Panc1 (cell line): ENCODE measurements around the gene RASD1.
"Not testable (repeated sequence)": the region's sequence is repeated elsewhere in the genome, so short reads cannot be mapped to it uniquely, and the experiment has no call there.

Source experiments
- POLR2AphosphoS5 ChIP-seq: IDR thresholded peaks from 2 replicates; pipeline ENCODE4 v1.6.1; 2012; ENCODE audit warnings: mild to moderate bottlenecking, low read depth, low read length, moderate library complexity
- SIN3A ChIP-seq: IDR thresholded peaks from 2 replicates; pipeline ENCODE4 v1.6.1; 2012; ENCODE audit warnings: low read depth, mild to moderate bottlenecking, low read length, moderate library complexity, borderline replicate concordance; ENCODE audit not compliant: insufficient read depth
- TCF7L2 ChIP-seq: IDR thresholded peaks from 2 replicates; pipeline ENCODE4 v1.6.1; 2011; ENCODE audit warnings: mild to moderate bottlenecking, low read depth, low read length, inconsistent platforms
- TF ChIP-seq, protein P1 (sequence below): fragments of 450-650 bp; IDR thresholded peaks from 2 replicates; pipeline ENCODE4 v1.5.1; 2017; ENCODE audit warnings: mild to moderate bottlenecking
- TF ChIP-seq, protein P2 (sequence below), 2 experiments: IDR thresholded peaks; 2 replicates each; pipeline ENCODE4 v1.6.1; 2011 to 2012; ENCODE audit warnings: low read depth in 2 of 2, control low read depth in 1 of 2, low read length in 1 of 2, mild to moderate bottlenecking in 1 of 2, moderate library complexity in 1 of 2; ENCODE audit not compliant: insufficient read depth in 1 of 2

DNA sequence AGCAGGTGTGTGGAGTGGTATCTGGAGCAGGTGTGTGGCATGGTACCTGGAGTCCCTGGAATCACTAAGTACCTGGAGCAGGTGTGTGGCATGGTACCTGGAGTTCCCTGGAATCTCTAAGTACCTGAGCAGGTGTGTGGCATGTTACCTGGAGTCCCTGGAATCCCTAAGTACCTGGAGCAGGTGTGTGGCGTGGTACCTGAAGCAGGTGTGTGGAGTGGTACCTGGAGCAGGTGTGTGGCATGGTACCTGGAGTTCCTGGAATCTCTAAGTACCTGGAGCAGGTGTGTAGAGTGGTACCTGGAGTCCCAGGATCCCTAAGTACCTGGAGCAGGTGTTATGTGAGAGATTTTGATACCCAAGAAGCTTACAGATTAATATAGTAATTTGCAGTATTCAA lies 41.5 kb downstream of the RASD1 start:
- TF ChIP-seq, protein P1, sequence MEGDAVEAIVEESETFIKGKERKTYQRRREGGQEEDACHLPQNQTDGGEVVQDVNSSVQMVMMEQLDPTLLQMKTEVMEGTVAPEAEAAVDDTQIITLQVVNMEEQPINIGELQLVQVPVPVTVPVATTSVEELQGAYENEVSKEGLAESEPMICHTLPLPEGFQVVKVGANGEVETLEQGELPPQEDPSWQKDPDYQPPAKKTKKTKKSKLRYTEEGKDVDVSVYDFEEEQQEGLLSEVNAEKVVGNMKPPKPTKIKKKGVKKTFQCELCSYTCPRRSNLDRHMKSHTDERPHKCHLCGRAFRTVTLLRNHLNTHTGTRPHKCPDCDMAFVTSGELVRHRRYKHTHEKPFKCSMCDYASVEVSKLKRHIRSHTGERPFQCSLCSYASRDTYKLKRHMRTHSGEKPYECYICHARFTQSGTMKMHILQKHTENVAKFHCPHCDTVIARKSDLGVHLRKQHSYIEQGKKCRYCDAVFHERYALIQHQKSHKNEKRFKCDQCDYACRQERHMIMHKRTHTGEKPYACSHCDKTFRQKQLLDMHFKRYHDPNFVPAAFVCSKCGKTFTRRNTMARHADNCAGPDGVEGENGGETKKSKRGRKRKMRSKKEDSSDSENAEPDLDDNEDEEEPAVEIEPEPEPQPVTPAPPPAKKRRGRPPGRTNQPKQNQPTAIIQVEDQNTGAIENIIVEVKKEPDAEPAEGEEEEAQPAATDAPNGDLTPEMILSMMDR, result not testable (repeated sequence)
- TF ChIP-seq, protein P2, sequence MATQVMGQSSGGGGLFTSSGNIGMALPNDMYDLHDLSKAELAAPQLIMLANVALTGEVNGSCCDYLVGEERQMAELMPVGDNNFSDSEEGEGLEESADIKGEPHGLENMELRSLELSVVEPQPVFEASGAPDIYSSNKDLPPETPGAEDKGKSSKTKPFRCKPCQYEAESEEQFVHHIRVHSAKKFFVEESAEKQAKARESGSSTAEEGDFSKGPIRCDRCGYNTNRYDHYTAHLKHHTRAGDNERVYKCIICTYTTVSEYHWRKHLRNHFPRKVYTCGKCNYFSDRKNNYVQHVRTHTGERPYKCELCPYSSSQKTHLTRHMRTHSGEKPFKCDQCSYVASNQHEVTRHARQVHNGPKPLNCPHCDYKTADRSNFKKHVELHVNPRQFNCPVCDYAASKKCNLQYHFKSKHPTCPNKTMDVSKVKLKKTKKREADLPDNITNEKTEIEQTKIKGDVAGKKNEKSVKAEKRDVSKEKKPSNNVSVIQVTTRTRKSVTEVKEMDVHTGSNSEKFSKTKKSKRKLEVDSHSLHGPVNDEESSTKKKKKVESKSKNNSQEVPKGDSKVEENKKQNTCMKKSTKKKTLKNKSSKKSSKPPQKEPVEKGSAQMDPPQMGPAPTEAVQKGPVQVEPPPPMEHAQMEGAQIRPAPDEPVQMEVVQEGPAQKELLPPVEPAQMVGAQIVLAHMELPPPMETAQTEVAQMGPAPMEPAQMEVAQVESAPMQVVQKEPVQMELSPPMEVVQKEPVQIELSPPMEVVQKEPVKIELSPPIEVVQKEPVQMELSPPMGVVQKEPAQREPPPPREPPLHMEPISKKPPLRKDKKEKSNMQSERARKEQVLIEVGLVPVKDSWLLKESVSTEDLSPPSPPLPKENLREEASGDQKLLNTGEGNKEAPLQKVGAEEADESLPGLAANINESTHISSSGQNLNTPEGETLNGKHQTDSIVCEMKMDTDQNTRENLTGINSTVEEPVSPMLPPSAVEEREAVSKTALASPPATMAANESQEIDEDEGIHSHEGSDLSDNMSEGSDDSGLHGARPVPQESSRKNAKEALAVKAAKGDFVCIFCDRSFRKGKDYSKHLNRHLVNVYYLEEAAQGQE (IDR thresholded peaks at IDR 0.05; ENCODE audit: insufficient read depth in 1 of 2, low read depth in 2 of 2, low read length in 1 of 2), result not testable (repeated sequence)
- not testable (repeated sequence) for TF ChIP-seq SIN3A, POLR2AphosphoS5, TCF7L2
